NCI-H2227 treated with DMSO at 0.1 percent for 48 hours (cell line): ENCODE data around the gene L3MBTL1.
"Not testable (repeated sequence)": the region's sequence is repeated elsewhere in the genome, so short reads cannot be mapped to it uniquely, and the experiment has no call there.

ENCODE experiments used
- DNase-seq: peaks from one replicate; lab custom pipeline; 2025; lab: John Stamatoyannopoulos, UW

L3MBTL1 gene

DNA sequence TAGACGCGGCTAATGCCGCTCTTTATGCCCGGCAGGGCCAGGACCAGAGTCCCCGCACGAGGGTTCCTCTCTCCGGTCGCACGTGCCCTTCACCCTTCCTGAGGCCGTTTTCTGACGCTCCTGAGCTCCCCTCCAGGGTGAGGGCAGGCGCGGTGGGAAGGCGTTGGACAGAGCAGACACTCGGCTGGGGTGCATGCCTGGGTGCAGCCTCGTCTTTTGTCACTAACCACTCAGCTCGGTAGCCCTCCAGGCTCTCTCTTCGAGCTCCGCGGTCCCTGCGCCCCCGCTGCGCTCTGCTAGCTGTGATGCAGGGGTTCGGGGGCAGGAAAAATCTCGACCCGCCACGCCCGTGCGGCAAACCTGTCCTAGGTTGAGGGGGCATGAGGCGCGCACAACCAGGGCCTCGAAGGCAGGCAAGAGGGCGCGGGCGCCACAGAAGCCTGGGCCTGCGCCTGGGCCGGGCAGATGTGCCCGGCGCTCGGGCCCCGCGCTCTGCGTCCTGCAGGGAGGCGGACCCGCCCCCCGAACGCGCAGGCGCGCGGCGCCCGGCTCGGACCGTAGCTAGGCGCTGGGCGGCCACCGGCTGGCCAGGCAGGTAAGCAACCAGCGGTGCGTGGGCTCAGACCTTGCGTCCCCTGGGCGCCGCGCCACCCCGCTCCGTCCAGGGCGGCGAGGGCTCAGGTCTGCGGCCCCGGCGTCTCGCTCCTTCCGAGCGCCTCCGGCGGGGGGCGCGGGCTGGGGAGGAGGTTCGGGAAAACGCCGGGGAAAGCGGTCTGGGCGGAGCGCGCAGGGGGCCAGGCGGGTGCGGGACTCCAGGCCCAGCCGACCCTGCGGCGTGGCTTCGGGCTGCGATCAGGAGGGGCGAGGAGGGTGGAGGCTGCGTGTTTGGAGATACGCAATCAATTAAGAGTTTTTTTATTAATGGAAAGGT, at the start of gene L3MBTL1:
L3MBTL1 (plus strand) TSS at position 548 of the 931 bp plus-strand sequence. CDS start 5,807 bp downstream, outside the sequence.
- peak; percentile 63 for DNase-seq

DNA sequence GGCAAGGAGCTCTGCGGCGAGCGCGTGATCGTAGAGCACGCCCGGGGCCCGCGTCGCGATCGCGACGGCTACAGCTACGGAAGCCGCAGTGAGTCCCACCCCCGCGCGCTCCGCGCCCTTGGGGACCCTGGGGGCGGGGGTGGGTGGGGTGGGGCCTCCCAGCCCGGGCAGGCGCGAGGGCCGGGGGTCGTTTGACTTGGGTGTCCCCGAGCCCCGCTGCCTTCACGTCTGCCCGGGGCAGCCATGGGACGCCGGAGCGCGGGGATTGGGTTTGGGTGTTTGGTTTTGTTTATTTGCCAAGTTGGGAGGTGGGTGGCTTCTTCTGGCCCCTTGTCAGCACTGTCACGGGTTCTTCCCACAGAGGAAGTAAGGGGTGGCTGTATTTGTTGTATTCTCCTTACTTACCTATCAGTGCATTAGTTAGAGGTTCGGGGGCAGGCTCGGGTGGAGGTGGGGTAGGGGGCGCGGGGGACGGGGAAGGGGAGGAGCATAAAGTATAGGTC, 49.0 kb upstream of the L3MBTL1 start:
- no peak for DNase-seq

DNA sequence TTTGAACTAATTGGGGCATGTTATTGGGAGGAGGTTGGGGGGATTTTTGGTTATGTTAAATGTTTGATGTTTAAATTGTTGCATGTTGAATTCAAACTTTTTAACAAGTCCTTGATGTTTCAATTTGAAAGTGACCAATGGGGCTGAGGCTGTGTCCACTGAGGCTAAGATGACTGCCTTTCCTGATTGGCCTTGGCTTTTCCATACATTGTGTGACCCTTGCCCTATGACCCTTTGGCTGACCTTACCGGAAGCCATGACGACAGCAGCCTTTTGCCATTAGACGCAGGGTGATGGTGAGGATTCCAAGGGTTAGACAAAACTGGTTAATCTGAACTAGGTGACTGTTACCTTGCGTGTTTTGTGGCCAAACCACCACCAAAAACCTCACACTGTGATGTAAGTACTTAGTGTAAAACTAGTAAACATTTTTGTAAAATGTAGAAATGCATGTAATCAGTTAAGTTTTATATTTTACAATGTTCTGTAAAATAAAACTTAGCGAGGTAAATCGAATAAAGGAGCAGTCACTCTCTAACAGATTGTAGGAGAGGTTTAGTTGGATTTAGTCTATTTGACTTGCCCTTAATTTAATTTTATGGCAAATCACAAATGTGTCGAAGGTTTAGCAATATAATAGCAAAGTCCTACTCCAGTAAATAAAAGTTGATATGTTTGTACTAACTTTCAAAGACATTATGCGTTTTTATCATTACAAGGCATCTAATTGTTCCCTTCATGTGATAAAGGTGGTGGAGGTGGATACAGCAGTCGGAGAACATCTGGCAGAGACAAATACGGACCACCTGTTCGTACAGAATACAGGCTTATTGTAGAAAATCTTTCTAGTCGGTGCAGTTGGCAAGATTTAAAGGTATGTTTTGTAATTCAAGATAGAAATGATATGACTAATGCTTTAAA, 48.2 kb upstream of the L3MBTL1 start:
- DNase-seq, result no peak

DNA sequence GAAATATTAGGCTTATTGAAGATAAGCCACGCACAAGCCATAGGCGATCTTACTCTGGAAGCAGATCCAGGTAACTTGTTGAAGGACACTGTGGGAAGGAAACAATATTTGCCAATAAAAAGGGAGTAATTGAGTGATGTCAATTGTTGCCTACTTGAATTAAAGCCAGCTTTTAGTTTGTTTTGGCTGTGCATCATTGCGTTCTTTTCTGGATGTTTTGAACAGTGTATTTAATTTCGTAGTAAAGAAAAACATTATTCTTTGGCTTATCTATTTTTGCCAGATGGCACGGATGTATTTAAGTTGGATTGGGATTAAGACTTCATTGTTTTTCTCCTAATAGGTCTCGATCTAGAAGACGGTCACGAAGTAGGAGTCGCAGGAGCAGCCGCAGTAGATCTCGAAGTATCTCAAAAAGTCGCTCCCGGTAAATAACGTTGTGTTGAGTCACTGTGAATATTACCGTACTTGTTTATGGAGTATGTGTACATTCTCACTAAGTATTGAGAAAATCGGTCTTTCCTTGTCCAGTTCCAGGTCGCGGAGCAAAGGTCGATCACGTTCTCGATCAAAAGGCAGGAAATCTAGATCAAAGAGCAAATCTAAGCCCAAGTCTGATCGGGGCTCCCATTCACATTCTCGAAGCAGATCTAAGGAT, 47.2 kb upstream of the L3MBTL1 start:
- no peak for DNase-seq

DNA sequence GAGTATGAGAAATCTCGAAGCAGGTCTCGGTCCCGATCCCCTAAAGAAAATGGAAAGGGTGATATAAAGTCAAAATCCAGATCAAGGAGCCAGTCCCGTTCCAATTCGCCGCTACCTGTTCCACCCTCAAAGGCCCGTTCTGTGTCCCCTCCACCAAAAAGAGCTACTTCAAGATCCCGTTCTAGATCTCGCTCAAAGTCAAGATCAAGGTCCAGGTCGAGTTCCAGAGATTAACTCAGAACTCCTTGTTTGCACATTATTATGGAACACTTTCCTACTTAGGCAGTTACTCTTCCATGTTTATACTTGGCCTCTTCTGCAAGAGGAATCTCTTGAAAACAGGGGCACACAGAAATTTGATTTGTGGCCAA, 46.7 kb upstream of the L3MBTL1 start:
- DNase-seq, result no peak

DNA sequence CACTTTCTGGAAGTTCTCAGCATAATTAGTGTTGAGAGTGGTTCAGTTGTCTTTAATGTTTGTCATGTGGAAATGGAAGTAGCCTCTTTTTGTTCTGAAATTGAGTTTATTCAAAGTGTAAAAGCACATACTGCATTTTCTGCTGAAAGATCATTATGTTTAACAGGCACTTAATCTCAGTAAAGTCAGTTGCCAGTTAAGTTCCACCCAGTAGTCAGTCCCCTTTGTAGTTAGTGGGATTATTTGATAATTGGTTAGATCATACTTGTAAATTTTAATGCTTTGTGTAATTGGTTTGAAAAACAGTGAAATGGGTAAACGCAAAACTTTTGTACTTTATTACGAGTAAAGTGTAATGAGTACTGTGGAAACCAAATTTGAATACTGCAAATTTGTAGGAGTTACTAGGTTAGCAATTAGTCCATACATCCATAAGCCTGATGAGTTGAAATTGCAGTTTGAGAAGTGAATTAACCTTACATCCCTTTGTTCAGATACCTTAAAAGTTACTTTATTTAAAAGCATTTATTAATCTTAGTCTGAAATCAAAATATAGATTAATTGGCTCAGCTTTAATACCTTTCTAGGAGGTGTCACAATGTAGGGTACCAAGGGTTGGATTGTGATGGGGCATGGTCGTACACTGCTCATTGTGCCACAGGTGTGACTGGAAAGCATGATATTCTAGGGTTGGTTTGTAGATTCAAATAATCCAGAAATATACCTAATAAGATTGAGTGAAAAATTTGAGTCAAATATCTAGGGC, 45.4 kb upstream of the L3MBTL1 start:
- DNase-seq, result no peak

DNA sequence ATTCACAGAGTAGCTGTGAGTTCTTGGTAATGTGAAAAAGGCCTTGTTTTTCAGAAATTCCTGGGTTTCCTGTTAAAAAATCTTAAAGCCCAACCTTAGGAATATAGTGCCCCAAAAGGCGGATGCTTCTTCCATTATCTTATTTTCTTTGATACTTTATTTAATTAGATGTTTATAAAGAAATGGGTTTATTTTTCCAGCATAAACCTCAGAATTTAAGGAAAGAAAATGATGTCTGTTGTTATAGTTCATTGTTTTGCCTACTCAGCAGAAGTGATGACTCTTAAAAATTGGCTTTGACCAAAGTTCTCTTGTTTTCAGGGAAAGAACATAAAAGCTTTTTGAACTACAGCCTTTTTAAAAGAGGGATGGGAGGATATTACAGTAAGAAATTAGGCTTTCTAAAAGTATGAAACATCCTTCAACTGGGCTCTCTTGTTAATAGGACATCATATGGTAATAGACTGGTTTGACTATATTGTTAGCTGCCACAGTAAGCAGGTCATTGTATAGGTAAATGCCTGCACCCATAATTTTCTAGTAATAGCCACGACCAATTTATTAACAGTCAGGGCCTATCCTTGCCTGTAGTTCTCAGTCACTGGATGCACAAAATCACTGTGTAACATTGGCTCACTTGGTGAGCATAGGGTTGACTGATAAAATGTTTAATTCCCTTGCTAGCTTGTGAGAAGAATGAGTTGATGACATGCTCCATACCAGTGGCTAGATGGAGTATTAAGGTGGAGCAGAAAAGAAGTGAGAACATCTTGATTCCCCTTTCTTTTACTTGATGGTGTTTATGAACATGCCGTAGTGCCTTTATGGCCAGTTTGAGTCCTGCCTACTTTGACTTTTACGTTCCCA, 44.6 kb upstream of the L3MBTL1 start:
- no peak for DNase-seq

DNA sequence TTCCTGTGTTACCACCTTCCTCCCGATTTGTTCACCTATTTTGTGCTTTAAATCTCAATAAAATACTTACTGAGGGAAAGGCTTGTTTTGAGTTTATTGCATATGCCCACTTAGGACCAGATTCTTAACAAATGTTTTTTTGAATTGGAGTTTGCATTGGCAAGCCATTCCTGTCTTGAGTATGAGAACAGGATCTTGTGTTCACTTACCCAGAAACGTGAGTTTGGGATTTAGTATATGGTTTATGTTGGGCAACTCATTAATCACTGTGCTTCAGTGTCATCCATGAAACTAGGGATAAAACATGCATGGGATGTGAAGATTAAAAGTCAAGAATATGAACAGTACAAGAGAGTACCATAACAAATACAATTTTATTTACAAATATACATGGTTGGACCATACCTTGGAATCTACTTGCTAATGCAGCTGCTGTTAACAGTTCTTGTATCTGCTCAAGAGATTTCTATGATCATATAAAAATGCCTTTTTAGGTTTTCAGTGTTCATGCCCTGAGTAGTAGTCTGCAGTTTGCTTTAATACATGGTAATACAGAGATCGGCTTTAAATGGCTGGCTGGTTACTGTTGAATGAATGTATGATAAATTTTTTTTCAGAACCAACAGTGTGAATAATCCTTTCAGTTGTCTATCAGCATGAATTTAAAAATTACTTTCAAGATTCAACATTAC, 43.8 kb upstream of the L3MBTL1 start:
- no peak for DNase-seq

DNA sequence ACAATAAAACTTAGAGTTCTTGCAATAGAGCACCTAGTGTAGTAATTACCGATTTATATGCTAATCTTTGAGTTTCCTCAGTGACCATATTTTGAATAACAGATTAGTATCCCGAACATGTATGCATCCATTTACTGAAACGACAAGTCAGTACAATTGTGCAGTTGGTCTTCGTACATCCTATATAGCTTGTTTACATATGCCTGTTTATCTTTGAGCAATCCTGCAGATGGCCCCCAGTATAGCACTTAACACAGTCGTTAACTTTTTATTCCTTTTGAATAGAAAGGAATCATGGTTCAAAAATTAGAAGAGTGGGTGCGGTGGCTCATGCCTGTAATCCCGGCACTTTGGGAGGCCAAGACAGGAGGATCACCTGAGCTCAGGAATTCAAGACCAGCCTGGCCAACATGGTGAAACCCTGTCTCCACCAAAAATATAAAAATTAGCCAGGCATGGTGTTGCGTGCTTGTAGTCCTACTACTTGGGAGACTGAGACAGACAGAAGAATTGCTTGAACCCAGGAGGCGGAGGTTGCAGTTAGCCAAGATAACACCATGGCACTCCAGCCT, 43.2 kb upstream of the L3MBTL1 start:
- no peak for DNase-seq

DNA sequence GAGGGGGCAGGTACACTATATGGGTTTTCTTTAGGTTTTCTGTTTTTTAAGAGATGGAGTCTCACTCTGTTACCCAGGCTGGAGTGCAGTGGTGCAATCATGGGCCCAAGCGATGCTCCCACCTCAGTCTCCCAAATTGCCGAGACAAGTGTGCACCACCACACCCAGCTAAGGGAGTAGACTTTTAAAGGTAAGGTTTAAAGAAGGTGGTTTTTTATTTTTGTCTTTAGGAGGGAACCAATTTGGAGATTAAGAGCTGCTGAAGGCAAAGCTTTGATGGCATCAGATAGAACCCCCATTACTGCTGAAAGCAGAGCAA, 41.9 kb upstream of the L3MBTL1 start:
- no peak for DNase-seq

DNA sequence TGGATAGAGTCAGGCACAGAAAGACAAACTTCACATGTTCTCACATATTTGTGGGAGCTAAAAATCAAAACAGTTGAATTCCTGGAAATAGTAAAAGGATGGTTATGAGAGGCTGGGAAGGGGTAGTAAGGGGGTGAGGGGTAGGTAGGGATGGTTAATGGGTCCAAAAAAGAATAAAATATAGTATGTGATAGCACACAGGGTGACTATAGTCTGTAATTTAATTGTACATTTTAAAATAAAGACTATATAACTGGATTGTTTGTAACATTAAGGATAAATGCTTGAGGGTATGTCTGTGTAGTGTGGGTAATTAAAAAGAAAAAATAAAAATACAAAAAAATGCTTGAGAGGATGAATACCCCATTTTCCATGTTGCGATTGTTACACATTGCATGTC, 39.9 kb upstream of the L3MBTL1 start:
- DNase-seq, result no peak

DNA sequence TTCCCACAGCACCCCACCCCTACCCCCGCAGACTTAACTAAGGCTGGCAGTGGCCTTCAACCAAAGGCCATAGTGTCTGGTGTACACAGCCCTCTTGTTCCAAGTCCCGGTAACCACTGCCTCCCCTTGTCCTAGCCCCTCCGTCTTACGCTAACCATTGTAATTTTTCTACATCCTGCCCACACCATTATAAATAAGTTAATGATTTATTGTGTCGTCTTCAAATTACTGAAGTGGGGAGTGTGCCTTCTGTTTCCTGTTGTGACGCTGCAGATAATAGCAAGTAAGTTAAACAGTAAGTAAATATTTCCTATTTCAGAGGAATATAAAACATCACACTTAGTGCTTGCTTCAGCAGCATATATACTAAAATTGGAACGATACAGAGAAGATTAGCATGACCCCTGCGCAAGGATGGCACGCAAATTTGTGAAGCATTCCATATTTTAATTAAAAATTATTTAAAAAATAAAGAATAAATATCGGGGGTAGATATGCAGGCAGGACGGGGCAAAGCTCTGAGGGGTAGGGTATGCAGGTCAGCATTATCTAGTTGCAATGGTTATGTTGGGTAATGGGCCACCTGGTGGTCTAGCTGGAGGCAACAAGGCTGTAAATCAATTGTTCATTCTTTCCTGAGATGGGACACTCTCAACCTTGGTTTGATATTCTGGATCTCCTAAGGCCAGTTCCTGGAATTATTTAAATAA, 34.7 kb upstream of the L3MBTL1 start:
- DNase-seq, result no peak

DNA sequence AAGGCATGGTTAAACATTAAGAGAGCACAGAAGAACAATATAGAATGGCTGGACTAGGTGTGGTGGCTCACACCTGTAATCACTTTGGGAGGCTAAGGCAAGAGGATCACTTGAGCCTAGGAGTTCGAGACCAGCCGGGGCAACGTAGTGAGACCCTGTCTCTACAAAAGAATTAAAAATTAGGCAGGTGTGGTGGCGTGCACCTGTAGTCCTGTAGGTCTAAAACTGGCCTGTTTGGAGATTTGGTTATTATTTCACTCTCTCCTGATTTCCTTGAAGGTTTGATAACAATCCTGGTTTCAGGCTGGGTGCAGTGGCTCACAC, 34.2 kb upstream of the L3MBTL1 start:
- DNase-seq, result no peak

DNA sequence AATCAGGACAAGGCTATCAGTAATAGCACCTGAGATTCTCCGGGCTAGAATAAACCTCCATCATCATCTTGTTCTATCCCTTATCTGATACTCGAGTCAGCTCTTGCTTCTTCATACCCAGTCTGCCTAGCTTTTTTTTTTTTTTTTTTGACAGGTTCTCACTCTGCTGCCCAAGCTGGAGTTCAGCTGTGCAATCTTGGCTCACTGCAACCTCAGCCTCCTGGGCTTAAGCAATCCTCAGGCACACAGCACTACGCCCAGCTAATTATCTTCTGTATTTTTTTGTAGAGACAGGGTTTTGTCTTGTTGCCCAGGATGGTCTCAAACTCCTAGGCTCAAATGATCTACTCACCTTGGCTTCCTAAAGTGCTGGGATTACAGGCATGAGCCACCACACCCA, 30.3 kb upstream of the L3MBTL1 start:
- DNase-seq, result no peak

DNA sequence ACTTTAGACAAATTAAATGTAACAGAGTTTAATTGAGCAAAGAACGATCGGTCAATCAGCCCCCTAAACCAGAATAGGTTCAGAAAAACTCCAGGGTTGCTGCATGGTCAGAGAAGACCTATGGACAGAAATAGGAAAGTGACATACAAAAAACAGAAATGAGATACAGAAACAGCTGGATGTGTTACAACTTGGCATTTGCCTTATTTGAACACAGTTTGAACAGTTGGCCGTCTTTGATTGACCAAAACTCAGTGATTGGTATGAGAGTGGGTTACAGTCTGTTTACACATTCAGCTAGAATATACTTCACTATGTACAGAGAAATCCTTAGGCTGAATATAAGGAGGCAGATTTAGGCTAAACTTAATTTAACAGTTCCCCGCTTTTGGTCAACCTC, 29.9 kb upstream of the L3MBTL1 start:
- DNase-seq, result no peak

DNA sequence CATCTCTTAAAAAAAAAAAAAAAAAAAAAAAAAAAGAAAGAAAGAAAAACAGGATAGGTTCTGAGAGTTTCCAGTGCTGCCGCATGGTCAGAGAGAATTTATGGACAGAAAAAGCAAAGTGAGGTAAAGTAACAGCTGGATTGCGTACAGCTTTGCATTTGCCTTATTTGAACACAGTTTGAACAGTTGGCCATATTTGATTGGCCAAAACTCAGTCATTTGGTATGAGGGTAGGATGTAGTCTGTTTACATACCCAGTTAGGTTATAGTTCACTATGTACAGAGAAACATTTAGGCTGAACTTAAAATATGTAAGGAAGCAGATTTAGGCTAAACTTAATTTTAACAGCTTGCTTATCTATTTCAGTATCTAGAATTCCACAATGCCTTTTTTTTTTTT, 17.5 kb upstream of the L3MBTL1 start:
- DNase-seq, result no peak

DNA sequence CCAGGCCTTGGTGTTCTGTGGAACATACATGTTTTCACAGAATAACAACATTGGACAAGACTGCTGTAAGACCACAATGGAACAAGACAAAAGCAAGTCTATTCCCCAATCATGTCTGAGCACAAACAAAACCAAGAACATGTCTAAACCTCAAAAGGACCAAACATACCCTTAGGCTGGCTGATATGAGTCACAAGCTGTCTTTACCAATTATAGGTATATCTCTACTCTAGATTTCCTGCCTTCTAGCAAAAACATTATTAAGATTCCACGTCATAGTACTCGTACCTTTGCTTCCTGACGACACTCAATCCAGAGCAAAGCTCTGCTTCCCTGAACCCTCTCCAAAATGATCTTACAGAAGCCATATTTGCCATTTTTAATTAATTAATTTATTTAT, 15.4 kb upstream of the L3MBTL1 start:
- no peak for DNase-seq

DNA sequence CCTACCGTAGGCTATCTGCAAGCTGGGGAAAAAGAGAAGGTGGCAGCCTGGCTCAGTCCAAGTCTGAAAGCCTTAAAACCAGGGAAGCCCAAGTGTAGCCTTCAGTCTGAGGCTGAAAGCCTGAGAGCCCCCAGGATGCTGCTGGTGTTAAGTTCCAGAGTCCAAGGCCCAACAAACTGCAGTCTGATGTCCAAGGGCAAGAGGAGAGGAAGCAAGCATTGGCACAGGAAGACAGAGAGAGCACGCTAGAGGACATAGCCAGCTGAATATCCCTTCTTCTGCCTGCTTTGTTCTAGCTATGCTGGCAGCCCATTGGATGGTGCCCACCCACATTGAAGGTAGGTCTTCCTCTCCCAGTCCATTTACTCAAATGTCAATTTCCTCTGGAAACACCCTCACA, 12.1 kb upstream of the L3MBTL1 start:
- DNase-seq, result no peak

DNA sequence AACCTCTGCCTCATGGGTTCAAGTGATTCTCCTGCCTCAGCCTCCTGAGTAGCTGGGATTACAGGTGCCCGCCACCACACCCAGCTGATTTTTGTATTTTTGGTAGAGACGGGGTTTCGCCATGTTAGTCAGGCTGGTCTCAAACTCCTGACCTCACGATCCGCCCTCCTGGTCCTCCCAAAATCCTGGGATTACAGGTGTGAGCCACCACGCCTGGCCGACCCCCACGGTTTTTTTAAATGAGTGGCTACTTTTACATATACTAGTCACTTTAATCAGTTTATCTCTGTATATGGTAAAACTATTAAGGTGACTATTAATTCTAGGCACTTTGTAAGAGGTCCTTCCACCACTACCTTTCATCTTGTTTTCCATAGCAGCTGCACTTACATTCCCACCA, 5.5 kb upstream of the L3MBTL1 start:
- DNase-seq, result not testable (repeated sequence)
